ENCODE measurements around the gene WDFY2.

Gene WDFY2

DNA sequence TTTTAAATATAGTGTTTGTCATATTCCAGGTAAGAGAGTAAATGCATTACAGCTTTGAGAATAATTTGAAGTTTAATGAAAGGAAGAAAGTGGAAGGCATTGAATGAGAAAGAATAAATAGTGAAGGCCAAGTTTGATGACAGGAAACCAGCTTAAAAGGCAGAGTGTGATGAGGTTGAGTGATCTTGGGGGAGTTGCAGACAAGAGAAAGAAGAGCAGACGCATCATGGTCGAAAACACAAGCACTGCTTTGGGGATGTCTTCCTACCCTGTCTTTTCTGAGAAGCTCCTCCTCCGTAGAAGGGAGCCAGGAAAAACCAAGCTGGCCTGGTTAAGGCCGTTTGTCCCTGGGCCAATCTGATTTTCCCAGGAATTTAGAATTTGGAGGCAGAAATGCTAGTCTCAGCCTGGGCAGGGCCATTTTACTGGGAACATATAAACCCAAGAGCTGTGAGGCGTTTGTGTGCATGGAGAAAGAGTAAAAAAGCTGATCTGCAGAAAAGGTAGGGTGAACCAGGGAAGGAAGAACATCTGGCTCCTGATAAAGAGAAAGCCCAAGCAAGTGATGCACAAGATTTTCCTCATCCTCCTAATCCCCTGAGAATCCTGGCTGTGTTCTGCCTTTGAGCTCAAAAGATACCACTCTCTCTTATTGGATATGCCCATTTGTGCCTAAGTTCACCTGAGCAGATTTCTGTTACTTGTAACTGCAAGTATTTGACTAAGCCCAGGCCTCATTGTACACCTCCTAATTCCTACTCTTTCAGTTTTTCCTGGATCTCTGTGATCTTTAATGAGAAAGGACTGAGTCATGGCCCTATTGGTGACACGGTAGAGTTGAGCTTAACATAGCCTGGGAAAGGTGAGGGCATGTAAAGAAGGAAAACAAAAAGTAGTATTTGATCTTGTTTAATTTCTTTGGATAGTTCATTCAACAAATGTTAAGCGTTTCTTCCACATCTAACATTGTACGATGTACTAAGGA lies 80.0 kb downstream of the WDFY2 start:
- Histone ChIP-seq H3K36me3 (replicated peaks in 1 of 2; ENCODE audit: control insufficient read depth in 2 of 2, insufficient read depth in 2 of 2, low read length in 2 of 2) (peaks cover 0 to 9% of the 10 kb centered on the region in 2 donors), H3K9me3 (replicated peaks in 1 of 2; ENCODE audit: control insufficient read depth in 2 of 2, insufficient read depth in 1 of 2, low read depth in 1 of 2, low read length in 2 of 2) (no peaks in the 10 kb centered on the region), H3K9ac (ENCODE audit: low read depth, low read length, poor library complexity) (no peak overlapping the region), H3K79me1 (ENCODE audit: low read depth, low read length) (no peaks in the 10 kb centered on the region), H3K4me3 (ENCODE audit: low read length in 2 of 2) (no peak overlapping the region), H2AFZ (ENCODE audit: low read length) (no peak overlapping the region), H2BK12ac (ENCODE audit: low read length) (no peak overlapping the region), H3K4ac (ENCODE audit: low read length) (no peak overlapping the region), H3K27me3 (ENCODE audit: control insufficient read depth in 3 of 3, insufficient read depth in 3 of 3, low read depth in 1 of 3, low read length in 3 of 3) (no peaks in the 10 kb centered on the region), H2BK120ac (ENCODE audit: low read depth, low read length) (no peak overlapping the region), H2AK5ac (ENCODE audit: low read depth, low read length) (no peak overlapping the region), H2BK15ac (ENCODE audit: low read length) (no peak overlapping the region), H4K8ac (ENCODE audit: low read depth, low read length) (no peak overlapping the region), H3K23ac (ENCODE audit: low read depth, low read length, poor library complexity) (no peak overlapping the region), H3K4me1 (ENCODE audit: control insufficient read depth in 2 of 2, insufficient read depth in 1 of 2, low read depth in 1 of 2, low read length in 2 of 2) (peaks cover 0 to 2% of the 10 kb centered on the region in 2 donors), H3K14ac (ENCODE audit: low read length) (no peak overlapping the region), H3K4me2 (ENCODE audit: insufficient read depth, low read length, poor library complexity, severe bottlenecking) (no peak overlapping the region), H3K18ac (ENCODE audit: low read length) (no peak overlapping the region), H2BK5ac (ENCODE audit: low read length) (no peak overlapping the region), H4K91ac (ENCODE audit: low read depth, low read length, poor library complexity) (no peak overlapping the region), H3K27ac (replicated peaks; ENCODE audit: low read length) (no peak overlapping the region)
- DNase-seq (ENCODE audit: low spot score) = no peak
- WGBS, 2 donors (ENCODE audit: extremely low coverage in 2 of 2, insufficient read length in 2 of 2, insufficient replicate concordance in 1 of 2) = no CpG with 5 or more reads among the region's 8 CpGs

DNA sequence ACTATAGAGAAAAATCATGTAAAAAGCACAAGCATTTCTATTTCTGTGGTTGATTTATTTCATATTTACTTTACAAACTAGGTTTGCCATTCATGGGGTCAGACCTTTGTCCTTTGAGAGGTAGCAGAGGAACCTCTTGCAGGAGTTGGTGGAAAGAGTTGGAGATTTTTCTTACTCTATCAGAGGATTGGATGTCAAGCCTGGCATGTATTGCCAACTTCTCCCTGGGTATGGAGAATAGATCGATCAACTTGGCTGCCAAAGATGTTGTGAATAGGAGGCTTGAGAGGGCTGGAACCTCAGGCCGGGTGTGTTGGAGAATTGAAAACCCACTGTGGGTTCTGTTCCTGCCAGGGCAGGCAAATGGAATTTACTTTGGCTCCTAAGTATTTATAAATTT lies 81.2 kb downstream of the WDFY2 start:
- Histone ChIP-seq H3K27me3 (ENCODE audit: control insufficient read depth in 3 of 3, insufficient read depth in 3 of 3, low read depth in 1 of 3, low read length in 3 of 3) (no peaks in the 10 kb centered on the region), H3K4ac (ENCODE audit: low read length) (no peak overlapping the region), H2BK5ac (ENCODE audit: low read length) (no peak overlapping the region), H3K9ac (ENCODE audit: low read depth, low read length, poor library complexity) (no peak overlapping the region), H3K4me3 (ENCODE audit: low read length in 2 of 2) (no peak overlapping the region), H3K23ac (ENCODE audit: low read depth, low read length, poor library complexity) (no peak overlapping the region), H2AFZ (ENCODE audit: low read length) (no peak overlapping the region), H4K91ac (ENCODE audit: low read depth, low read length, poor library complexity) (no peak overlapping the region), H3K4me1 (ENCODE audit: control insufficient read depth in 2 of 2, insufficient read depth in 1 of 2, low read depth in 1 of 2, low read length in 2 of 2) (peaks cover 0 to 2% of the 10 kb centered on the region in 2 donors), H3K79me1 (ENCODE audit: low read depth, low read length) (no peaks in the 10 kb centered on the region), H3K14ac (ENCODE audit: low read length) (no peak overlapping the region), H2BK12ac (ENCODE audit: low read length) (no peak overlapping the region), H3K27ac (replicated peaks; ENCODE audit: low read length) (no peak overlapping the region), H3K36me3 (replicated peaks in 1 of 2; ENCODE audit: control insufficient read depth in 2 of 2, insufficient read depth in 2 of 2, low read length in 2 of 2) (peaks cover 0 to 9% of the 10 kb centered on the region in 2 donors), H2BK15ac (ENCODE audit: low read length) (no peak overlapping the region), H3K4me2 (ENCODE audit: insufficient read depth, low read length, poor library complexity, severe bottlenecking) (no peak overlapping the region), H2BK120ac (ENCODE audit: low read depth, low read length) (no peak overlapping the region), H2AK5ac (ENCODE audit: low read depth, low read length) (no peak overlapping the region), H3K9me3 (replicated peaks in 1 of 2; ENCODE audit: control insufficient read depth in 2 of 2, insufficient read depth in 1 of 2, low read depth in 1 of 2, low read length in 2 of 2) (no peaks in the 10 kb centered on the region), H3K18ac (ENCODE audit: low read length) (no peak overlapping the region), H4K8ac (ENCODE audit: low read depth, low read length) (no peak overlapping the region)
- WGBS, 2 donors (ENCODE audit: extremely low coverage in 2 of 2, insufficient read length in 2 of 2, insufficient replicate concordance in 1 of 2) = no CpG with 5 or more reads among the region's 2 CpGs
- DNase-seq (ENCODE audit: low spot score) = no peak

DNA sequence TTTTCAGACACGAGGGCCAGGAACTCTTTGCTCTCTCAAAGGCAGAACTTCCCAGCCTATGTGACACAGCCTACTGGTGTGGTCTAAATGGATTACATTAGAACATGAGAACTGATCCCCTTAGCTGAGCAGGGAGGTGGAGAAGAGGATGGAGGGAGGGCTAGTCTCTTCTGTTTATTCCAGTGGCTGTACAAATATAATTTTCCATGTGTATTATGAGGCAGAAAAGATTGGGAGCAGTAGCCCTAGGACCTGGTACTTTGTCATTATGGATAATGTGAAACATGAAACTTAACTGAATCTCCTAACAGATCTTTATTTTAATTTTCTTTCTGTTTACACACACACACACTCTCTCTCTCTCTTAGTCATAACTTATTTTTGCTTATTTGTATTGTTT lies 82.1 kb downstream of the WDFY2 start:
- H3K27me3 ChIP-seq (ENCODE audit: control insufficient read depth in 3 of 3, insufficient read depth in 3 of 3, low read depth in 1 of 3, low read length in 3 of 3) = no peaks in the 10 kb centered on the region
- H2BK15ac ChIP-seq (ENCODE audit: low read length) = no peak overlapping the region
- H2BK5ac ChIP-seq (ENCODE audit: low read length) = no peak overlapping the region
- no peaks in the 10 kb centered on the region for H3K9me3 ChIP-seq (replicated peaks in 1 of 2; ENCODE audit: control insufficient read depth in 2 of 2, insufficient read depth in 1 of 2, low read depth in 1 of 2, low read length in 2 of 2)
- no peak overlapping the region for H3K4ac ChIP-seq (ENCODE audit: low read length)
- no peak overlapping the region for H2AK5ac ChIP-seq (ENCODE audit: low read depth, low read length)
- H3K4me1 ChIP-seq (ENCODE audit: control insufficient read depth in 2 of 2, insufficient read depth in 1 of 2, low read depth in 1 of 2, low read length in 2 of 2) = peaks cover 0 to 2% of the 10 kb centered on the region in 2 donors
- DNase-seq (ENCODE audit: low spot score) = no peak
- H3K18ac ChIP-seq (ENCODE audit: low read length) = no peak overlapping the region
- H3K23ac ChIP-seq (ENCODE audit: low read depth, low read length, poor library complexity) = no peak overlapping the region
- H2BK12ac ChIP-seq (ENCODE audit: low read length) = no peak overlapping the region
- H3K4me2 ChIP-seq (ENCODE audit: insufficient read depth, low read length, poor library complexity, severe bottlenecking) = no peak overlapping the region
- no peak overlapping the region for H4K91ac ChIP-seq (ENCODE audit: low read depth, low read length, poor library complexity)
- H3K79me1 ChIP-seq (ENCODE audit: low read depth, low read length) = no peaks in the 10 kb centered on the region
- H2BK120ac ChIP-seq (ENCODE audit: low read depth, low read length) = no peak overlapping the region
- H3K4me3 ChIP-seq (ENCODE audit: low read length in 2 of 2) = no peak overlapping the region
- no peak overlapping the region for H4K8ac ChIP-seq (ENCODE audit: low read depth, low read length)
- WGBS, 2 donors (ENCODE audit: extremely low coverage in 2 of 2, insufficient read length in 2 of 2, insufficient replicate concordance in 1 of 2) = no CpG with 5 or more reads among the region's 1 CpG
- H3K27ac ChIP-seq (replicated peaks; ENCODE audit: low read length) = no peak overlapping the region
- peaks cover 0 to 9% of the 10 kb centered on the region in 2 donors for H3K36me3 ChIP-seq (replicated peaks in 1 of 2; ENCODE audit: control insufficient read depth in 2 of 2, insufficient read depth in 2 of 2, low read length in 2 of 2)
- H3K14ac ChIP-seq (ENCODE audit: low read length) = no peak overlapping the region
- H3K9ac ChIP-seq (ENCODE audit: low read depth, low read length, poor library complexity) = no peak overlapping the region
- no peak overlapping the region for H2AFZ ChIP-seq (ENCODE audit: low read length)

DNA sequence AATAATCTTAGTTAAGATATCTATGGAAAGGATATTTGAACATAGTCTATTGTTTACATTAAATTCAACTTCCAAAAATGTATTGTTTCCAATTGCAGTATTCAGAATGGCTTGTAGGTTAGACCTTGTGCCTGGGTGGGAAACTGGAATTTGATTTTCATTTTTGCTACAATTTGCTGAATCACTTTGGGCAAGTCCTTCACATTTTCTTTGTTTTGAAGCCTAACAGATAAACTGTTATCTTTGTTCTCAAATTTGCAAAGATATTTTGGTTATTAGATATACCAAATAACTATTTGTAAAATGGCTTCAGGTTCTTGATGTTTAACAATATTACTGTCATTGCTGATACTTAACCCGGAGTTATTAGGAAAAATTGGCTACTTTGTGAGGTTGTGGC lies 82.6 kb downstream of the WDFY2 start:
- no peak overlapping the region for H3K23ac ChIP-seq (ENCODE audit: low read depth, low read length, poor library complexity)
- H3K18ac ChIP-seq (ENCODE audit: low read length) = no peak overlapping the region
- H4K8ac ChIP-seq (ENCODE audit: low read depth, low read length) = no peak overlapping the region
- no peak overlapping the region for H2BK120ac ChIP-seq (ENCODE audit: low read depth, low read length)
- DNase-seq (ENCODE audit: low spot score) = no peak
- H2AFZ ChIP-seq (ENCODE audit: low read length) = no peak overlapping the region
- H3K27me3 ChIP-seq (ENCODE audit: control insufficient read depth in 3 of 3, insufficient read depth in 3 of 3, low read depth in 1 of 3, low read length in 3 of 3) = no peaks in the 10 kb centered on the region
- H3K9ac ChIP-seq (ENCODE audit: low read depth, low read length, poor library complexity) = no peak overlapping the region
- H3K27ac ChIP-seq (replicated peaks; ENCODE audit: low read length) = no peak overlapping the region
- H3K4me2 ChIP-seq (ENCODE audit: insufficient read depth, low read length, poor library complexity, severe bottlenecking) = no peak overlapping the region
- no peaks in the 10 kb centered on the region for H3K9me3 ChIP-seq (replicated peaks in 1 of 2; ENCODE audit: control insufficient read depth in 2 of 2, insufficient read depth in 1 of 2, low read depth in 1 of 2, low read length in 2 of 2)
- H2BK15ac ChIP-seq (ENCODE audit: low read length) = no peak overlapping the region
- H2BK5ac ChIP-seq (ENCODE audit: low read length) = no peak overlapping the region
- no peak overlapping the region for H2BK12ac ChIP-seq (ENCODE audit: low read length)
- peaks cover 0 to 2% of the 10 kb centered on the region in 2 donors for H3K4me1 ChIP-seq (ENCODE audit: control insufficient read depth in 2 of 2, insufficient read depth in 1 of 2, low read depth in 1 of 2, low read length in 2 of 2)
- WGBS, 2 donors (ENCODE audit: extremely low coverage in 2 of 2, insufficient read length in 2 of 2, insufficient replicate concordance in 1 of 2) = no CpG with 5 or more reads among the region's 1 CpG
- no peak overlapping the region for H3K4me3 ChIP-seq (ENCODE audit: low read length in 2 of 2)
- H2AK5ac ChIP-seq (ENCODE audit: low read depth, low read length) = no peak overlapping the region
- no peak overlapping the region for H4K91ac ChIP-seq (ENCODE audit: low read depth, low read length, poor library complexity)
- no peaks in the 10 kb centered on the region for H3K79me1 ChIP-seq (ENCODE audit: low read depth, low read length)
- no peak overlapping the region for H3K14ac ChIP-seq (ENCODE audit: low read length)
- peaks cover 0 to 9% of the 10 kb centered on the region in 2 donors for H3K36me3 ChIP-seq (replicated peaks in 1 of 2; ENCODE audit: control insufficient read depth in 2 of 2, insufficient read depth in 2 of 2, low read length in 2 of 2)
- H3K4ac ChIP-seq (ENCODE audit: low read length) = no peak overlapping the region
